Ovary (tissue), 3 donors: ENCODE measurements around the gene BRIP1.

ENCODE experiments used
- EP300 ChIP-seq: sonication (generic); formaldehyde crosslinking; IDR thresholded peaks from one replicate; pipeline ENCODE4 v1.6.1; 2017; ENCODE audit warnings: antibody characterized with exemption
- POLR2A ChIP-seq: fragments of 450-650 bp; IDR thresholded peaks from one replicate; pipeline ENCODE4 v1.6.1; 2017; ENCODE audit warnings: antibody characterized with exemption, mild to moderate bottlenecking, moderate library complexity
- TF ChIP-seq, protein P1 (sequence below), 3 donors: fragments of 450-650 bp in 2 of 3; fragments of 200-600 bp in 1 of 3; IDR thresholded peaks; one replicate each; pipeline versions ENCODE4 v1.5.1 to v1.8.0; 2016 to 2022; ENCODE audit warnings: antibody characterized with exemption in 3 of 3, mild to moderate bottlenecking in 1 of 3
- donor health status: DM: no; HTN: no; CAD: no.

DNA sequence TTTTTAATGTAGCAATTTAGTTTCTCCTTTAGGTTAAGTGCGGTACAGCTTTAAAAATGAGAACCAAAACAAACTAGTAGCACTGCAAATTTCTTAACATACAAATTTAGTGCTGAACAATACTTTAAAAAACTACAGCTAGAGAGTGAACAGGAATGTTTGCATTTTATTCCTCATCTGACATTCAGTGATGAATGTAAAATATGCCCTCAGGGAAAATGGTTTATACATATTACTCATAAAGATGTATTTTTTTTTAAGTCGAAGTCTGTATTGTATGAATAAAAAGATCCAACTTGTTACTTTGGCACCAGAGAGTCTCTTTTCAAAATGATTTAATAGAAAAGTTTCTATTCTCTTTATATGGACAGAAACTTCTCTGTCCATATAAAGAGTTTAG is 96.8 kb downstream of the BRIP1 start:
- TF ChIP-seq, protein P1, sequence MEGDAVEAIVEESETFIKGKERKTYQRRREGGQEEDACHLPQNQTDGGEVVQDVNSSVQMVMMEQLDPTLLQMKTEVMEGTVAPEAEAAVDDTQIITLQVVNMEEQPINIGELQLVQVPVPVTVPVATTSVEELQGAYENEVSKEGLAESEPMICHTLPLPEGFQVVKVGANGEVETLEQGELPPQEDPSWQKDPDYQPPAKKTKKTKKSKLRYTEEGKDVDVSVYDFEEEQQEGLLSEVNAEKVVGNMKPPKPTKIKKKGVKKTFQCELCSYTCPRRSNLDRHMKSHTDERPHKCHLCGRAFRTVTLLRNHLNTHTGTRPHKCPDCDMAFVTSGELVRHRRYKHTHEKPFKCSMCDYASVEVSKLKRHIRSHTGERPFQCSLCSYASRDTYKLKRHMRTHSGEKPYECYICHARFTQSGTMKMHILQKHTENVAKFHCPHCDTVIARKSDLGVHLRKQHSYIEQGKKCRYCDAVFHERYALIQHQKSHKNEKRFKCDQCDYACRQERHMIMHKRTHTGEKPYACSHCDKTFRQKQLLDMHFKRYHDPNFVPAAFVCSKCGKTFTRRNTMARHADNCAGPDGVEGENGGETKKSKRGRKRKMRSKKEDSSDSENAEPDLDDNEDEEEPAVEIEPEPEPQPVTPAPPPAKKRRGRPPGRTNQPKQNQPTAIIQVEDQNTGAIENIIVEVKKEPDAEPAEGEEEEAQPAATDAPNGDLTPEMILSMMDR (IDR thresholded peaks at IDR 0.05) = no peak
- TF ChIP-seq POLR2A (no peak), EP300 (no peak)
